Subcutaneous adipose tissue (tissue), 4 donors: ENCODE data around the gene PSTPIP1. TPM values are rescaled to one million over a fixed set of nuclear protein-coding genes. Genes with fewer than 3 reads are reported as not detected.

Source experiments
- total RNA-seq, 4 donors: library from RNA; depleted of rRNA; stranded (reverse); fragments of >200 nt; gene quantifications; one replicate each; pipeline ENCODE4 v1.1.0, GENCODE V29; 2016
- TF ChIP-seq, protein P1 (sequence below): fragments of 450-650 bp; IDR thresholded peaks from one replicate; pipeline ENCODE4 v1.5.1; 2016; ENCODE audit warnings: low read depth, mild to moderate bottlenecking, control low read depth, antibody characterized with exemption, moderate library complexity

PSTPIP1 gene
- total RNA-seq, 4 donors from 2014 or later, result 6.7 to 37.7 (median 26.7) TPM

DNA sequence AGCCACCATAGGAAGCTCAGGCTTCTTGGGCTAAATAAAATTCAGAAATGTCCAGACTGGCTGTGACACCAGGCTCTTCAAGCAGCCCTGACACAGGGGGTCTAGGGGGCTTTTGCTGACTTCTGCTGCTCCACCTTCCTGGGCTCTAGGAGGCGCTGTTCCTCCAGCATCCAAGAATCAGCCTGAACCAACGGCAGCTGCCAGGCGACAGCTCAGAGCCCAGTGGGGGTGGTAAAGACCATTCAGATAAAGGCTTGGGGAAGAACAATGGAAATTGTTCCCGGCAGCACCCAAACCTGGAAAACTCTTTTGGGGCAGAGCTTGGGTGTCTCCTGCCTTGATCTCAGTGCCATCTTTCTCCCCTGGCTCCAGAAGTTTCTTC, 21.6 kb upstream of the PSTPIP1 start:
- TF ChIP-seq, protein P1, sequence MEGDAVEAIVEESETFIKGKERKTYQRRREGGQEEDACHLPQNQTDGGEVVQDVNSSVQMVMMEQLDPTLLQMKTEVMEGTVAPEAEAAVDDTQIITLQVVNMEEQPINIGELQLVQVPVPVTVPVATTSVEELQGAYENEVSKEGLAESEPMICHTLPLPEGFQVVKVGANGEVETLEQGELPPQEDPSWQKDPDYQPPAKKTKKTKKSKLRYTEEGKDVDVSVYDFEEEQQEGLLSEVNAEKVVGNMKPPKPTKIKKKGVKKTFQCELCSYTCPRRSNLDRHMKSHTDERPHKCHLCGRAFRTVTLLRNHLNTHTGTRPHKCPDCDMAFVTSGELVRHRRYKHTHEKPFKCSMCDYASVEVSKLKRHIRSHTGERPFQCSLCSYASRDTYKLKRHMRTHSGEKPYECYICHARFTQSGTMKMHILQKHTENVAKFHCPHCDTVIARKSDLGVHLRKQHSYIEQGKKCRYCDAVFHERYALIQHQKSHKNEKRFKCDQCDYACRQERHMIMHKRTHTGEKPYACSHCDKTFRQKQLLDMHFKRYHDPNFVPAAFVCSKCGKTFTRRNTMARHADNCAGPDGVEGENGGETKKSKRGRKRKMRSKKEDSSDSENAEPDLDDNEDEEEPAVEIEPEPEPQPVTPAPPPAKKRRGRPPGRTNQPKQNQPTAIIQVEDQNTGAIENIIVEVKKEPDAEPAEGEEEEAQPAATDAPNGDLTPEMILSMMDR, result no peak

DNA sequence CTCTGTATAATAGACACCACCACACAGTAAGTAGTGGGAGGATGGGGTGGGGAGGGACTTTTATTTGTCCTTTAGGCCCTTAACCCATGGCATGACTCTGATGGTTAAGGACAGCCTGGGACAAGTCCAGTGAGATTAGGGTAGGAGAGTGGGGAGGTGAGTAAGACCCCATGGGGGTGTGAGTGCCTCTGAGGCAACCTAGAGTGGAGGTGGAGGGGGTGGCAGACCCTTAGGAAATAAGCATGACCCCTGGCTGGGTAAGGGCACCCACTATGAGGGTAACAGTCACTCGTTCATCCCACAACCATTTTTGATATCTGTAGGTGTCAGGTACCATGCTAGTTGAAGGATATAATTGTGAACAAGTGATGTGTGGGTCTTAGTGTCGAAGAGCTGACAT, 21.0 kb upstream of the PSTPIP1 start:
- TF ChIP-seq, protein P1, result no peak

DNA sequence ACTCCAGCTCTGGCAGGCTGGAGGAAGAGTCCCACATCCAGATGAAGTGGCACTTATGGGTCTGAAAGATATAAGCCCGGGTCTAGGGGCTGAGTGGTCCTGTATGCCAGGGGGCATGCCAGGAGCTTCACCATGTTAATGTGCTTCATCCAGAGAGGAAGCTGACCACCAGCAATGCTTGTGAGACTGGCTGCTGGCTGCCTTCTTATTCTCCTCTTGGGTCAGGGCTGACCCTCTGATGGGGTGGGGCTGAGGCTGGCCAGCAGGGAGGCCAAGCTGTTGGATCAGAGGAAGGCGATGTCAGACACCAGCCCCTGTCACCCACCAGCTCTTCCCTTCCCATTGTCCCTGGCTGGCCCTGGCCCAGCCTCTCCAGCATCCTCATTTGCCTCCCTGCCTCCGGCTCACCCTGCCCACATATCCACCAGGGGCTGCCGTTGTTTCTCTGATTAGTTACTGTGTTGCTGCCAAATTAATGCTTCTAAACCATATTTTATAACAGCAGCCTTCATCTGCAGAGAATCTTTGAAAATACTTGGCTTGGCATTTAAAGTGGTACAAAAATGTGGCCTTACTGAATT, 20.4 kb upstream of the PSTPIP1 start:
- TF ChIP-seq, protein P1, result no peak

DNA sequence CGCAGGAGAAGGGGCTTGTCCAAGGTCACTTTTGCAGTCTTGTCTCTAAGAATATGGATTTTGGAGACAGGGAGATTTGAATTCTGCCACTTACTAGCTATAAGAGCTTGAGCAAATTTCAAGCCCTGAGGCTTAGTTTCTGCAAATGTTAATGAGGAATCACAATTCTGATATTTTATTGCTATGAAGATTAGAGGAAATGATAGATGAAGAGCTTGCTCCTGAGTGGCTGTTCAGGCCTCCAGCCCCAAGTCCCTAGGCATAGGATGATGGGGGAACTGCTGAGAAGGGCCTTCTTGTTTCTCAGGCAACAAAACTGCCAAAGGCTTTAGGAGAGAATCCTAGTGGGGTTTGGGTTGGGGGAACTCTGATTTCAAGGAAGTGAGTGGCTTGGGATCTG, 18.8 kb upstream of the PSTPIP1 start:
- TF ChIP-seq, protein P1, result no peak

DNA sequence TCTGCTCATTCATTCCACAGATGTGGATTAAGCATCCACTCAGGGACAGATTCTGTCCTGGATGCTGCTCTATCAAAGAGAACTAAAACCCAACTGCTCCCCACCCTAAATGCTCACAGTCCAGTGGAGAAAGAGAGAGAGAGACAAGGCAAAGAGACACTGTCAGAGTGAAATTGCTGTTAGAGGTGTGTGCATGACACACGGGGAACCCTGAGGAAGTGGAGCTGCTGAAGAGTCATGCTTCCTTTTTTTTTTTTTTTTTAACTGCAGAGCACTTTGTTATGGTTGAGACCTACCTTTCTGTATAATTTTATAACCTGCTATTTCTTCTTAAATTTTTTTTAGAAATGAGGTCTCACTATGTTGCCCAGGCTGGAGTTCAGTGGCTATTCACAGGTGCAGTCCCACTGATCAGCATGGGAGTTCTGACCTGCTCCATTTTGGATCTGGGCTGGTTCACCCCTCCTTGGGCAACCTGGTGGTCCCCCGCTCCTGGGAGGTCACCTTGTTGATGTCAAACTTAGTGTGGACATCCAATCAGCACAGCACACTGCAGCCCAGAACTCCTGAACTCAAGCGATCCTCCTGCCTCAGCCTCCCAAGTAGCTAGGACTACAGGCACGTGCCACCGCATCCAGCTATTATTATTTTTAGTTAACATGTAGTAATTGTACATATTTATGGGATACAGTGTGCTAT, 18.2 kb upstream of the PSTPIP1 start:
- TF ChIP-seq, protein P1, result no peak

DNA sequence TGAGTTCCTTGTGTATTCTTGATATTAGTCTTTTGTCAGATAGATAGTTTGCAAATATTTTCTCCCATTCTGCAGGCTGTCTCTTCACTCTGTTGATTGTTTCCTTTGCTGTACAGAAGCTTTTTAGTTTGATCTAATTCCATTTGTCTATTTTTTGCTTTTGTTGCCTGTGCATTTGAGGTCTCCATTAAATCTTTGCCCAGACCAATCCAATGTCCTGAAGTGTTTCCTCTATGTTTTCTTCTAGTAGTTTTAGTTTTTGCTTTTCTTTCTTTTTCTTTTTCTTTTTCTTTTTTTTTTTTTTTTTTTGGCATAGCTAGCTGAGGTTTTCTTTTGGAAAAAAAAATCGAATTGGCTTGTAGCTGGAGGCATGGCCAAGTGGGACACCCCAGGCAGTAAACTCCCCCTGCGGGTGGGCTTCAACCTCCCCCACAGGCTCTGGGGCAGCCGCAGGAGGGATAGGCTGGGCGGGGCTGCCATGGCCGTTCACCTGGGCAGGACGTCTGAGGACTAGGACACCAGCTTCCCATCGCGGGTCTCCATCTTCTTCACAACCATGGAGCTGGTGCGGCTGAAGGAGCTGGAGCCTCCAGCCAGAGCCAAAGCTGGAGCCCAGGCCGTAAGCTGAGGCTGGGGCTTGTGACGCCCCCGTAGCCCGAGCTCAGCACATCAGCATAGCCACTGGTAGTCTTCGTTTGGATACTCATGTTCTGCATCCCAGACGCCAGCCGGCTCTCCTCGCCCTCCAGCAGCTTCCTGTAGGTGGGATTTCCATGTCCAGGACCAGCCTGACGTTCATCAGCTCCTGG, 16.2 kb upstream of the PSTPIP1 start:
- TF ChIP-seq, protein P1, result no peak

DNA sequence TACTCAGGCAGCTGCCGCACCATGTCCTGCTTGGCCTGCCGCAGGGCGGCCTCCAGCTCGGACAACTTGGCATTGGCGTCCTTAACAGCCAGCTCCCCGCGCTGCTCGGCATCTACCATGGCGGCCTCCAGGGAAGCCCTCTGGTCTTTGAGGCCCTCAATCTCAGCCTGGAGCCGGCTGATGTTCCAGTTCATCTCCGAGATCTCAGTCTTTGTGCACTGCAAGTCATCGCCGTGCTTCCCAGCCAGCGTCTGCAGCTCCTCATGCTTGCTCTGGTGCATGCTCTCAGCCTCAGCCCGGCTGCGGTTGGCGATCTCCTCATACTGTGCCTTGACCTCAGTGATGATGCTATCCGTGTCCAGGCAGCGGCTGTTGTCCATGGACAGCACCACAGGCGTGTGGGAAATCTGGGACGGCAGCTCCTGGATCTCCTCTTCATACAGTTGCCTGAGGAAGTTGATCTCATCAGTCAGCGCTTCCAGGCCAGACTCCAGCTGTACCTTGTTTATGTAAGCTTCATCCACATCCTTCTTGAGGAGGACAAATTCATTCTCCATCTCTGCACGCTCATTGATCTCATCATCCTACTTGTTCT, 15.5 kb upstream of the PSTPIP1 start:
- TF ChIP-seq, protein P1, result no peak
